ENCODE results near the gene IFNAR2. TPM values are rescaled to one million over a fixed set of nuclear protein-coding genes. Genes with fewer than 3 reads are reported as not detected.

Gene IFNAR2
- polyA plus RNA-seq (ENCODE audit: insufficient read length in 4 of 4) = 10 to 100 TPM; 11.5 to 23.8 (median 21.1) TPM

GRCh38 chr21:33229784-33230544 lies at the start of gene IFNAR2:
IFNAR2 (plus strand) TSS chr21:33229938; CDS start chr21:33241923, 11,985 bp downstream.
- DNase-seq (ENCODE audit: low read depth in 4 of 4, low spot score in 2 of 4) = peak in 3 of 4 donors; percentile 34 to 41 (median 36)

DNA sequence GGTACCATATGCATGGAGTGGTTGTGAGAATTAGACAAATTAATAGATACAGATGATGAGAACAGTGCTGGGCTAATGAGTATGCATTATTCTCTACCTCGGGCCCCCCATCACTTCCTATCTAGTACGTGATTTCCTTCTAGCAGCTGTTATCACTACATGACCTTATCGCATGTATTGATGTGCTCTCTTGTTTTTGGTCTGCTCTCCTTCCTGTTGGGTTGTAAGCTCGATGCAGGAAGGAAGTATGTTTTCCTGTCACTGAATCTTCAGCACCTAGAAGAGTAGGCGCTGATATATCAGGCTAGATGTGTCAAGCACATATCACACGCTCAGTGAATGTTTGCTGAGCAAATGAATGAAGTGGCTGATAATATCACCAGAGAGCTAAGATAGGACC lies 43.9 kb upstream of the IFNAR2 start:
- DNase-seq (ENCODE audit: low read depth in 4 of 4, low spot score in 2 of 4) = no peak

DNA sequence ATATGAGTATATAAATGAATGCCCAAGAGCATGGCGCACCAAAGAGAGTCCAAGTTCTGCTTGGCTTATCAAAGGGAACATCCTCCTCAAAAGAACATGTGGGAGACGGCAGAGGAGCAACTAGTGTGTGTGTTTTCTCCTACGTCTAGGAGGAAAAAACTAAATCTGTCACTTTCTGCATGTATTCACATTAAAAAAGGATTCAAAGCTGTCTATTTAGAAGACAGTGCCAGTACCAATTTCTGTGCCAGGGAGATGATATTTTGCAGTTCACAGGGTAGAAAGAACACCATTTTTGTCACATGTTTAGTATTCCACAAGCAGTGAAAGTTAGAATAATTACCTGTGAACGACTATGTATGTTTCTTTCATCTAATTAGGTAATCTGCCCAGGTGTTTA lies 42.5 kb upstream of the IFNAR2 start:
- no peak for DNase-seq (ENCODE audit: low read depth in 4 of 4, low spot score in 2 of 4)

GRCh38 chr21:33189237-33189636 lies 40.5 kb upstream of the IFNAR2 start:
- DNase-seq (ENCODE audit: low read depth in 4 of 4, low spot score in 2 of 4) = no peak

DNA sequence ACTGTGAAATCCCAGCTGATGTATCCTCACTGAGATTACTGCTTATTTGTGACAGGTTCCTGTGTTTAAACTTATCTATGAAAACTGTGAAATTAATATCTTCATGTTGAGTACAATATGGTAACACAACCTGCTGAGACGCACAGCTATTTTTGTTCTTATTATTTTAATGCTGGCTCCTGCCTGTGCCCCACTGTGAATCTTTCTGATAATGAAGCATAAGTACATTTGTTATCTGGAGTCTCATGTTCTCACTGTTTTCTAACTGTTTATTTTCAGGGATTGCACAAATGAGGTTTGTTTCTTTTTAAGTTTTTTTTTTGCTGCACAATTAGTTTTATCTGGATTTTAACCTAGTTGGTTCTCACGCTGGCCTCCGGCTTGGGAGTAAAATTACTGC lies 39.9 kb upstream of the IFNAR2 start:
- no peak for DNase-seq (ENCODE audit: low read depth in 4 of 4, low spot score in 2 of 4)

DNA sequence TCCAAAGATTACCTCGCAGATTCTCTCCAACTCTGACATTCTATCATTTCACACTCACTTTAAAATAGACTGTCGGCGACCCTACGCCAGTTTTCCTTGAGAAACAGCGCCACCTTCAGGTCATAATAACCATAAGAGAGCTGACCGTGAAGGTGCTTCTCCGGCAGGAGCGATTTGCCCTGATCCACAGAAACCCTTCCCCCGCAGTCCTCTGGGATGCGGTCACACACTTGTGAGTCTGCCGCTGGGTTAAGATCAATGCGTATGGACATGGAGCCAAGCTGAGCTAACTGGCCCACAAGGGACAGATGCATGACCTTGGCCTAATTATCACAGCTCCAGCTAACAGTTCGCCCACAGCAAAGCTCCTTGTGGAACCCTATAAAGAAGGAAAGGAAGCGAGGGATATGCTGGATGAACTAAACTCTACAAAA lies 32.8 kb upstream of the IFNAR2 start:
- peak in 3 of 4 donors; percentile 52 to 73 (median 69) for DNase-seq (ENCODE audit: low read depth in 4 of 4, low spot score in 2 of 4)

GRCh38 chr21:33197496-33197895 lies 32.2 kb upstream of the IFNAR2 start:
- DNase-seq (ENCODE audit: low read depth in 4 of 4, low spot score in 2 of 4) = no peak

GRCh38 chr21:33198346-33199099 lies 31.2 kb upstream of the IFNAR2 start:
- DNase-seq (ENCODE audit: low read depth in 4 of 4, low spot score in 2 of 4) = no peak

- DNase-seq (ENCODE audit: low read depth in 4 of 4, low spot score in 2 of 4) = no peak
Observed at GRCh38 chr21:33199100-33199464, 30.7 kb upstream of the IFNAR2 start.

DNA sequence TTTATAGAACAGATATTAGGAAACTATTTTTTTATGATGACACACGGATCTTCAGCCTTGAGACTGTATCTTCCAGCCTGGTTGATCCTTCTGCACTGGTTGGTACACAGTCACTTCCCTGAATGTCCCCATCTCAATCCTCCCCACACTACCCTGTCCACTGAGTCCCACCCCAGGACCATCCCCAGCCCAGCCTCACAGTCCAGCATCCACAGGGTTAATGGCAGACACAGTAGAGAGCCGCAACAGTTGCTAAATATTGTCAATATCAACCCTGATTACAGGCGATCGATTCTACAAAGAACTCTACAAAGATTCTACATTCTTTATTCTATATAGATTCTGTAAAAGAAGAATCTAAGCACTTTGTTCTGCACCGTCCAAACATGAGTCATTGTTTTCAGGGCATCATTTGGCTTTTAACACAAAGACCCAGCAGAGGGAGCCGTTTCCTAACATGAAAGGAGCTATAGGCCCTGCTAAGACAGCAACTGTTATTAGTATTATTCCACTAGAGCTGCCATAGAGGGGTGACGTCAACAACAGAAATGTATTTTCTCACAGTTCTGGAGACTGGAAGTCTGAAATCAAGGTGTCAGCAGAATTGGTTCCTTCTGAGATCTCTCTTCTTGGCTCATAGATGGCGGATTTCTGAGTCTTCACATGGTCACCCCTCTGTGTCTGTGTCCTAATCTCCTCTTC lies 30.1 kb upstream of the IFNAR2 start:
- peak in 3 of 4 donors; percentile 71 to 90 (median 81) for DNase-seq (ENCODE audit: low read depth in 4 of 4, low spot score in 2 of 4)

GRCh38 chr21:33201956-33202355 lies 27.8 kb upstream of the IFNAR2 start:
- DNase-seq (ENCODE audit: low read depth in 4 of 4, low spot score in 2 of 4) = no peak

DNA sequence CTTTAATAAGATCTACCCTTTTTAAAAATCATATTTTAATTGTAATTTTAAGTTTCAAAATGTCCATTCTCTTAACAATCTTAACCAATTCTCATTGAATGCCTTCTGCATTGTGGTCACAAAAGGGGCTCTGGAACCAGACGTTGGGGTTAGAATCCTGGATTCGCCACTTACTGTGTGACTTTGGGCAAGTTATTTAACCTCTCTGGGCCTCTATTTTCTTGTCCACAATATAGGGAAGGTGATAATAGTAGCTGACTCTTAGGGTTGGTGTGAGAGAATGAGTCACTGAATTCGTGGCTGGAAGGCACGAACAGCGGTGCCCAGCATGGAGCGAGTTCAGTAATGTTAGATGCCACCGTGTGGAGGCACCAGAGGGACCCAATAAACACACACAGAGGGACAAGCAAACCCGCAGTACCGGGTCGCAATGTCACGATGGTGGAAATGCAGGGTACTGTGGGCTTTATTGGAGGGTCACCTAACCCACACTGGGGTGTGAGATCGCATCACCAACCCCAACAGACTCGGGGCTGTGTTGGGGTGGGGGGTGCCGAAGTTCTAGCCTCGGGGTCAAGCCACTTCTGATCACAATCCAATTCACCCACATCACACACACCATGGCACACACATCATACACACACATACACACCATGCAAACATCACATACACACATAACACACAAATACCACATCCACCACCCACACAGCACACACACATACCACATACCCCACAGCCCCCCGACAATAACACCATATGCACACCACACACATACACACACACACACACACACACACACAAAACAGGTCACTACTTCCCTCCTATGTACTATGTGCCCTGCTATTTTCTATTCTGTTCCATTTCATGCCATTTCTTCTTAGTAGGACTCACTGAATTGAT lies 27.0 kb upstream of the IFNAR2 start:
- DNase-seq (ENCODE audit: low read depth in 4 of 4, low spot score in 2 of 4) = no peak

- DNase-seq (ENCODE audit: low read depth in 4 of 4, low spot score in 2 of 4) = no peak
Observed at GRCh38 chr21:33203371-33203724, 26.4 kb upstream of the IFNAR2 start.

- DNase-seq (ENCODE audit: low read depth in 4 of 4, low spot score in 2 of 4) = no peak
Observed at GRCh38 chr21:33205476-33205875, 24.3 kb upstream of the IFNAR2 start.

- DNase-seq (ENCODE audit: low read depth in 4 of 4, low spot score in 2 of 4) = no peak
Observed at GRCh38 chr21:33206771-33207281, 22.9 kb upstream of the IFNAR2 start.

GRCh38 chr21:33207449-33208149 lies 22.1 kb upstream of the IFNAR2 start:
- DNase-seq (ENCODE audit: low read depth in 4 of 4, low spot score in 2 of 4) = no peak

DNA sequence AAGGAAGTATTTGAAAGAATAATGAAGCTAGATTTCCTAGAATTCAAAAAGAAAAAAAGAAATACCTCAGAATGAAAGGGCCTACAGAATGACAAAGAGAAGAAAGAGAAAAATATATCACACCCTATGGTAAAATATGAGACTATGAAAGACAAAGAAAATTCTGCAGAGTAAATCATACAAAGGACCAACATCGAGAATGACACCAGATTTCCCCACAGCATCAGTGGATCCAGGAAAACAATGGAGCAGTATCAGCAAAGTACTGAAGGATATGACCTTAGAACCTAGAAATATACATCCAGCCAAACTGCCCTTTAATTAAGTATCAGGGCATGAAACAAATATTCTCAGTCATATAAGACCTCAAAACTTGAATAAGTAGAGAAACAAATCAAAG lies 21.2 kb upstream of the IFNAR2 start:
- DNase-seq (ENCODE audit: low read depth in 4 of 4, low spot score in 2 of 4) = no peak

GRCh38 chr21:33211305-33211704 lies 18.4 kb upstream of the IFNAR2 start:
- no peak for DNase-seq (ENCODE audit: low read depth in 4 of 4, low spot score in 2 of 4)

GRCh38 chr21:33211732-33212131 lies 18.0 kb upstream of the IFNAR2 start:
- no peak for DNase-seq (ENCODE audit: low read depth in 4 of 4, low spot score in 2 of 4)

Measured in left renal cortex interstitium (tissue), 4 donors.